ENCODE results near the gene ARHGEF6. TPM values are rescaled to one million over a fixed set of nuclear protein-coding genes. Genes with fewer than 3 reads are reported as not detected.

Gene ARHGEF6
- total RNA-seq, 4 donors from 2014 or later = 0.61 to 10.5 (median 2.9) TPM

DNA sequence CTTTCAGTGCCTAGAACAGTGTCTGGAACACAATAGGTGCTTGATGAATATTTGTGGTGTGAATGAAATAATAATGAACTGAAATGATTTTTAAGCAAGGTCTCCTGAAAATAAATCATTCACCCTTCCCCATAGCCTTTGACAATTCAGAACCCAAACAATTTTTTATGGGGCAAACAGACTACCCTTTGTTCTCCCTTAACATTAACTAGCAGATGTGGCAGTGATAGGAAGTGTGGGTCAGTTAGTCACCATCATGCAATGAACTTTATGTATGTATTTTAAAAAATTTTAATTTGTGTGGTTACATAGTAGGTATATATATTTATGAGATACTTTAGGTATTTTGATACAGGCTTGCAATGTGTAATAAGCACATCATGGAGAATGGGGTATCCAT, 160.0 kb downstream of the ARHGEF6 start:
- DNase-seq = no peak
- Histone ChIP-seq H3K36me3 (no peaks in the 10 kb centered on the region), H3K4me1 (no peaks in the 10 kb centered on the region), H3K27ac (no peak overlapping the region), H3K4me3 (no peak overlapping the region), H3K27me3 (no peaks in the 10 kb centered on the region), H3K9me3 (no peaks in the 10 kb centered on the region)
- intact Hi-C loops (cut with DNase I) = no loop called here
- TF ChIP-seq, protein P1, sequence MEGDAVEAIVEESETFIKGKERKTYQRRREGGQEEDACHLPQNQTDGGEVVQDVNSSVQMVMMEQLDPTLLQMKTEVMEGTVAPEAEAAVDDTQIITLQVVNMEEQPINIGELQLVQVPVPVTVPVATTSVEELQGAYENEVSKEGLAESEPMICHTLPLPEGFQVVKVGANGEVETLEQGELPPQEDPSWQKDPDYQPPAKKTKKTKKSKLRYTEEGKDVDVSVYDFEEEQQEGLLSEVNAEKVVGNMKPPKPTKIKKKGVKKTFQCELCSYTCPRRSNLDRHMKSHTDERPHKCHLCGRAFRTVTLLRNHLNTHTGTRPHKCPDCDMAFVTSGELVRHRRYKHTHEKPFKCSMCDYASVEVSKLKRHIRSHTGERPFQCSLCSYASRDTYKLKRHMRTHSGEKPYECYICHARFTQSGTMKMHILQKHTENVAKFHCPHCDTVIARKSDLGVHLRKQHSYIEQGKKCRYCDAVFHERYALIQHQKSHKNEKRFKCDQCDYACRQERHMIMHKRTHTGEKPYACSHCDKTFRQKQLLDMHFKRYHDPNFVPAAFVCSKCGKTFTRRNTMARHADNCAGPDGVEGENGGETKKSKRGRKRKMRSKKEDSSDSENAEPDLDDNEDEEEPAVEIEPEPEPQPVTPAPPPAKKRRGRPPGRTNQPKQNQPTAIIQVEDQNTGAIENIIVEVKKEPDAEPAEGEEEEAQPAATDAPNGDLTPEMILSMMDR (IDR thresholded peaks at IDR 0.05) = no peak
- no peak for TF ChIP-seq POLR2A (IDR thresholded peaks at IDR 0.05)

DNA sequence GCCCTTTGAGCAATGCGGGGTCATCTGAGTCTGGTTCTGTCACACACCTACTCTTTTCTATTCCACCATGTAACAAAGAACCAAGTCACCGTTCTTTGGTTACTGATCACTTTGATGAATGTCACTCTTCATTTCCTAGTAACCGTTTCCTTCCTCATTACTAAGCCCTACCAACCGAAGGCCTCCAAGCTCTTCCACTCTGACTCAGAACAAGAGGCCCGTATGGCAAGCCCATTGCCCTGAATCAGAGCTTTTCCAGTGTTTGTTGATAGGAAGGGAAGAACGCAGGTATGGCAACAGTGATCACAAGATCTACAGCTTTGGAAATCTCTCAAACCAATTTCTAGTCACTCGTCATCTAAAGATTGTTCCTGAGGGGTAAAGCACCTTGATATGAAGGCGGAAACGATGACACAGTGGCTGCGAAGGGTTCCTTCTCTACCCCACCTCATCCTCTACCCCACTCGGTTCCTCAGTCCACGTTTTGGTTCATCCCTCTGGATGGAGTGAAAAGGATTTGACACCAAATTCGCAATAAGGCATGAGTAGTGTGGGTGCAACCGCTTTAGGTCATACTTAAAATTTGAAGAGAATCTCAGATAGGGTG, 160.7 kb downstream of the ARHGEF6 start:
- intact Hi-C loops (cut with DNase I) = no loop called here
- no peak overlapping the region for H3K27ac ChIP-seq
- 66 to 78% methylated on average over 8 to 11 of the region's 14 CpGs for WGBS, 2 donors
- no peaks in the 10 kb centered on the region for H3K9me3 ChIP-seq
- TF ChIP-seq POLR2A (IDR thresholded peaks at IDR 0.05) = no peak
- no peaks in the 10 kb centered on the region for H3K27me3 ChIP-seq
- H3K36me3 ChIP-seq = no peaks in the 10 kb centered on the region
- no peak for DNase-seq
- H3K4me3 ChIP-seq = no peak overlapping the region
- no peaks in the 10 kb centered on the region for H3K4me1 ChIP-seq

- Histone ChIP-seq H3K4me1 (no peaks in the 10 kb centered on the region), H3K4me3 (no peak overlapping the region), H3K36me3 (no peaks in the 10 kb centered on the region), H3K27me3 (no peaks in the 10 kb centered on the region), H3K9me3 (no peaks in the 10 kb centered on the region), H3K27ac (no peak overlapping the region)
- DNase-seq = no peak
- intact Hi-C loops (cut with DNase I) = no loop called here
- TF ChIP-seq, protein P1 (IDR thresholded peaks at IDR 0.05) = no peak
- no peak for TF ChIP-seq POLR2A (IDR thresholded peaks at IDR 0.05)
- 43 to 63% methylated on average over 5 to 6 of the region's 6 CpGs for WGBS, 2 donors
These were observed 163.6 kb downstream of the ARHGEF6 start for GRCh38 chrX:136616987-136617685.

Small RNAs within 50 kb of the gene (small RNA-seq; reads per million reads assigned to genes)
- gene RF00019 (0 reads per million in 4 donors), gene RNU6-972P (0 reads per million in 4 donors)

Other genes with a start within 250 kb of the ARHGEF6 start
- 1 to 10 TPM in 1 of 4 donors, under 1 TPM in 2, not detected in 1; 0.48 to 1.2 (median 0.76) TPM for gene VGLL1, start 248.7 kb downstream of the ARHGEF6 start, total RNA-seq
- gene CD40LG, start 132.8 kb downstream of the ARHGEF6 start, total RNA-seq = under 1 TPM in 3 of 4 donors, not detected in 1; 0.13 to 0.67 (median 0.38) TPM
- gene RBMX, start 99.8 kb upstream of the ARHGEF6 start, total RNA-seq = 100 to 1,000 TPM; 125 to 220 (median 205) TPM